ENCODE results near the gene DIP2C.
"Not testable (repeated sequence)": the region's sequence is repeated elsewhere in the genome, so short reads cannot be mapped to it uniquely, and the experiment has no call there.

The DIP2C gene

GRCh38 chr10:396535-397220, 292.8 kb downstream of the DIP2C start:
- no peak for DNase-seq

DNA sequence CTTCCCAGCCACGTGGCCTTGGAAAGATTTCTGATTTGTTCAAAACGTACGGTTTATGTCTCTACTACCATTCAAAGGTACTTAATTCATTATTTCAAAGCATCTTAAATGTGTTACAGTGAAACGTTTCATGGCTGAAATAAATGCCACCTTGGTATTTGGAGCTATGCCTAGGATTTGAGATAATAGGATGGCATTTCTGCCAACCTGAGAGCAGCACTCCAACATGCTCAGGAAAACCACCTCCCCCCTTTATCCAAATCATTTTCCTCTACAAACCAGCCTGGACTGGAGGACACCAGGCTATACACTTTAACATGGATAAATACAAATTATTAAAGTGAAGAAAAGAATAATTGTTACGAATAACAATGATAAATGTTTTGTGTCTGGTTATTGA, 293.4 kb downstream of the DIP2C start:
- DNase-seq, result no peak

DNA sequence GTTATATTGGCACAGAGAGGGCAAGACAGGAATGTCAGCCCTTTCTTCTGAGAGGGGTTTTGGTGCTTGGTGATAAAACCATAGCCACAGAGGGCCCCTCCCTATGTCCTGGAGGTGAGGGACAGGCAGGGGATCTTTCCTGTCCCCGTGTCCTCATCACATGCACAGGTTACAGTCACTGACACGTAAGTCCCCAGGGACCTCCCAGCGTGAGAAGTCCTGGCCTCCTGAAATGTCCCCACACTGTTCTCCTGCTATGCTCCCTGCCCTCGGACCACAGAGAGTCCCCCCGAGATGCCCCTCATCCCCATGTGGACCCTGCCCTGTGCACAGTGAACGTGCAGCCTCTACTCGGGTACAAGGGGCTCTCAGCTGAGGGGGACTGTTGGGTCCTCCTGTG, 293.8 kb downstream of the DIP2C start:
- no peak for DNase-seq

- DNase-seq, result not testable (repeated sequence)
Measured at GRCh38 chr10:394439-395101, 294.9 kb downstream of the DIP2C start.

- no peak for DNase-seq
Measured at GRCh38 chr10:393787-394438, 295.6 kb downstream of the DIP2C start.

DNA sequence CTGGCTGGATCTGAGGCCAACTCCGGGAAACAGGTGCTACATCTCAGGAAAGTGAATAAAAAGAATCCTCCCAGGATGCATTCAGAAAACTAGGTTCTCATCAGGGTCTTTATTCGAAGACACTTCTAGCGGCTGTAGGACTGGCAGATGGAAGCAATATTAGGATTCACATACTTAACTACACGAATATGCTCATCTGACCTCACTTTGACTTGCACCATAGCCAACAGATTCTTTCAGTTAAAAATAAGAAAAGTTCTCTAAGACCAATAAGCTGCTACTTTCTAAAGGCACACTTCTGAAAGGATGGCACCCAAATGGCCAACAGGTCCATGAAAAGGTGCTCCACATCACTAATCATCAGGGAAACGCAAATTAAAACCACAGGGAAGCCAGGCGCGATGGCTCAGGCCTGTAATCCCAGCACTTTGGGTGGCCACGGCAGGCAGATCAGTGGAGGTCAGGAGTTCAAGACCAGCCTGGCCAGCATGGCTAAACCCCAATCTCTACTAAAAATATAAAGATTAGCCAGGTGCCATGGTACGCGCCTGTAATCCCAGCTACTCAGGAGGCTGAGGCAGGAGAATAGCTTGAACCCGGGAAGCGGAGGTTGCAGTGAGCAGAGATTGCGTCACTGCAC, 296.2 kb downstream of the DIP2C start:
- no peak for DNase-seq

- no peak for DNase-seq
Measured at GRCh38 chr10:392705-393037, 296.8 kb downstream of the DIP2C start.

GRCh38 chr10:391847-392704, 297.4 kb downstream of the DIP2C start:
- DNase-seq, result no peak

GRCh38 chr10:391305-391704, 298.2 kb downstream of the DIP2C start:
- DNase-seq, result no peak

- DNase-seq, result no peak
Measured at GRCh38 chr10:390449-391100, 298.9 kb downstream of the DIP2C start.

- no peak for DNase-seq
Measured at GRCh38 chr10:389836-390448, 299.5 kb downstream of the DIP2C start.

DNA sequence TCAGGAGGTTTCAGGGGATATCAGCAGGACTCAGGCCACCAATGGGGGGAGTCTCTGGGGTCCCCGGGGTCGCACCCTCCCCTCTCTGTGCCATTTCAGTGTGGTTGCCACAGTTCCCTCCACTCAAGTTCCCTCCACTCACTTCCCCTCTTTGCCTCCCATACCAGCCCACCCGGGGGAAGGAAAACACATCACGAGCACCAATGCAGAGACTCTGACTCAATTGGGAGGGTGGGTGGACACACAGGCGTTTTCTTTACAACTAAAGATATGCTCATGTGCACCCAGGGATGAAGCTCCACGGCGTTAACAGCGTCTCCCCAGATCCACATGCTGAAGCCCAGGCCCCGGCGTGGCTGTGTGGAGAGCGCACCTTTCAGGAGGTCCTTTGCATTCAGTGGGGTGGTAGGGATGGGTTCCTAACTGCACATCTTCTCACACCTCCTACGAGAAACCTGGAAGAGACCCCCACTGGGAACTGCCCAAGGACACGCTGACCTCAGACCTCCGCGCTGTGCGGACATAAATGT, 300.1 kb downstream of the DIP2C start:
- no peak for DNase-seq

GRCh38 chr10:388661-389045, 300.8 kb downstream of the DIP2C start:
- DNase-seq, result no peak

GRCh38 chr10:387909-388660, 301.4 kb downstream of the DIP2C start:
- DNase-seq, result no peak

DNA sequence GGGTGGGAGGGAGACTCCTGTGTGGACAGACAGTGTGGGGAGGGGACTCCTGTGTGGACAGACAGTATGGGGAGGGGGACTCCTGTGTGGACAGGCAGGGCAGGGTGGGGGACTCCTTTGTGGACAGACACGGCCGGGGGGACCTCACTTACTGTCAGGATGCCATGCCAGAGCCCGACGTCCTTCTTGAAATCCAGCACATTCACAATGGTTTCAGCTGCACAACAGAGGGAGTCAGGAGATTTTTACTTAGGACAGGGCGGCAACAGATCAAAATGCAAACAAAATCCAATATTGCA, 301.9 kb downstream of the DIP2C start:
- DNase-seq, result no peak

DNA sequence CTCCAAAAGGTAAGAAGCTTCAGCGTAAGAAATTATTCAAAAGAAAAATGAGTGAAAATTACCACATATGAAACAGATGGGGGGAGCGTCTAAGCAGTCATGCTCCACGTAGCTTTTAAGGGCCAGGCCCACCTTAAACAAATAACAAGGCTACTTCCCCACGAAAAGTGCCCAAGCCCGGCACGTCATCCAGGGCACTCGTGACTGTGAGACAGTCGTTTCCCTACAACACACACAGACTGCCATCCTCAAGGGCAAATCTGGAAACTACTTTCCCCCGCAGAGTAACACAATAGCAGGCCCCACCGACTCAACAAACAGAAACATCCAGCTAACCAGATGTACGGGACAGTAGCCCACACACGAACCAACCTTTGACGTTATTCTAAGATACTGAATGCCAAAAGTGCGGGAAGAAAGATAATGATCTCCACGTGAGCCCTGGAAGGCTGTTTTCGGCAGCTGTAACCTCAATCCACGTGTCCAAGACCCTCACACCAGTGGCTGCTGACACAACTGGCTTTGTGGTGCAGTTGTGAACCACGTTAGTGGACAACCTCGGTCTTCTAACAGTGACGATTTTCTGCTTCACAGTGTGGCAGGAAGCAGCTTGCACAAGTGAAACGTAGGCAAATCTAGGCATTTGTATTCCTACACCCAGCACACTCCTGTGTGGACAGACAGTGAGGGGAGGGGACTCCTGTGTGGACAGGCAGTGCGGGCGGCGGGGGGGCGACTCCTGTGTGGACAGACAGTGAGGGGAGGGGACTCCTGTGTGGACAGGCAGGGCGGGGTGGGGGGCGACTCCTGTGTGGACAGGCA, 302.5 kb downstream of the DIP2C start:
- no peak for DNase-seq

GRCh38 chr10:385571-386300, 303.7 kb downstream of the DIP2C start:
- DNase-seq, result no peak

DNA sequence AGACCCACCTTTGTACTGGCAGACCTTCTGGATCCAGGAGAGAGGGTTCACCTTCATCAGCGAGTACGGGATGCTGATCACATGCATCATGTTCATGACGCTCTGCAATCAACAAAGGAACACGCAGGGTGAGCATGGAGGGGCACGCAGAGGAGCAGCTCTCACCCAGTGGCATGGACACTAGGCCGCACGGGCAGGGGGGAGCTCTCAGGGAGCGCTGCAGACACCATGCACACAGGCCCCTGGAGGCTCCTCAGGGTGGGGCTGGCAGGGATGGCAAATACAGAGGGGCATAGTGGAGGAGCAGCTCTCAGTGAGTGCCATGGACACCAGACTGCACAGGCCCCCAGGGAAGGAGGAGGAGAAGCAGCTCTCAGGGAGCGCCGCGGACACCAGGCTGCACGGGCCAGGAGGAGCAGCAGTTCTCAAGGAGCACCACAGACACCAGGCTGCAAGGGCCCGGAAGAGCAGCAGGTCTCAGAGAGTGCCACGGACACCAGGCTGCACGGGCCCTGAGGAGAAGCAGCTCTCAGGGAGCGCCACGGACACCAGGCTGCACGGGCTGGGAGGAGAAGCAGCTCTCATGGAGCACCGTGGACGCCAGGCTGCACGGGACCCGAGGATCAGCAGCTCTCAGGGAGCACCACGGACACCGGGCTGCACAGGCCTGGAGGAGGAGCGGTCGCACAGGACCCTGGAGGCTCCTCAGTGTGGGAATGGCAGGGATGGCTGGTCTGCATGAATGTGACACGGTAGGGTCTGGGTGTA, 304.7 kb downstream of the DIP2C start:
- DNase-seq, result no peak

GRCh38 chr10:383519-383918, 305.9 kb downstream of the DIP2C start:
- DNase-seq, result no peak

Measured in activated CD4-positive, CD25-positive, alpha-beta regulatory T cell treated with anti-CD3 and anti-CD28 coated beads, Interleukin-2, amount 50 U/mL, for 72 hours (primary cell).